ENCODE data around the gene TAF1C.

DNA sequence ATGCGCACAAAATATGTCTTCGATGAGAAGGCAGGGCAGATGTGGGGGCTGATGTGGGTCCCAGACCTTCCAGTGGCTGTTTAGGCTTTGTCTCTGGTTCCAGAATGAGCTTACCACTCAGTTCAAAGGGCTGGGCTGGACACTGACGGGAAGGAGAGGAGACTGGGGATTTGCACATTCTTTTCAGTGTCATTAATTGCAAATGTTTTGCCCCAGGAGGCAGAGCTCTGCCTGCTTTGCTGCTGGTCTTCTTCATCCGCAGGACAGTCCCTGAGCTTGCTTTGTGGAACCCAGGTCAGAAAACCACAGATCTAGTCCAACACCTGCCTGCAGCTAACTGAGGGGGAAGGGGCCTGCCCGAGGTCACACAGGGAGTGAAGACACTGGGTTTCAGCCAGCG is 32.1 kb upstream of the TAF1C start:
- TF ChIP-seq, protein P1, sequence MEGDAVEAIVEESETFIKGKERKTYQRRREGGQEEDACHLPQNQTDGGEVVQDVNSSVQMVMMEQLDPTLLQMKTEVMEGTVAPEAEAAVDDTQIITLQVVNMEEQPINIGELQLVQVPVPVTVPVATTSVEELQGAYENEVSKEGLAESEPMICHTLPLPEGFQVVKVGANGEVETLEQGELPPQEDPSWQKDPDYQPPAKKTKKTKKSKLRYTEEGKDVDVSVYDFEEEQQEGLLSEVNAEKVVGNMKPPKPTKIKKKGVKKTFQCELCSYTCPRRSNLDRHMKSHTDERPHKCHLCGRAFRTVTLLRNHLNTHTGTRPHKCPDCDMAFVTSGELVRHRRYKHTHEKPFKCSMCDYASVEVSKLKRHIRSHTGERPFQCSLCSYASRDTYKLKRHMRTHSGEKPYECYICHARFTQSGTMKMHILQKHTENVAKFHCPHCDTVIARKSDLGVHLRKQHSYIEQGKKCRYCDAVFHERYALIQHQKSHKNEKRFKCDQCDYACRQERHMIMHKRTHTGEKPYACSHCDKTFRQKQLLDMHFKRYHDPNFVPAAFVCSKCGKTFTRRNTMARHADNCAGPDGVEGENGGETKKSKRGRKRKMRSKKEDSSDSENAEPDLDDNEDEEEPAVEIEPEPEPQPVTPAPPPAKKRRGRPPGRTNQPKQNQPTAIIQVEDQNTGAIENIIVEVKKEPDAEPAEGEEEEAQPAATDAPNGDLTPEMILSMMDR (conservative IDR thresholded peaks at IDR 0.05): no peak
- no peak for TF ChIP-seq EZH2 (IDR thresholded peaks at IDR 0.05; ENCODE audit: low read depth)
